GM18861 (cell line): ENCODE results near the gene WDR54.
"Not testable (repeated sequence)": the region's sequence is repeated elsewhere in the genome, so short reads cannot be mapped to it uniquely, and the experiment has no call there.

ENCODE experiments used
- ATAC-seq: cut with Tn5 transposase; IDR thresholded peaks from one replicate; pipeline ENCODE4 v1.9.1; 2021; ENCODE audit not compliant: unreplicated experiment

The WDR54 gene

GRCh38 chr2:74454654-74455511 is 33.4 kb downstream of the WDR54 start, which contains the start of gene INO80B:
Gene INO80B, plus strand, starts transcription at chr2:74455087. Its CDS starts 30 bp downstream, at chr2:74455117.
- ATAC-seq = peak; percentile 49

GRCh38 chr2:74457129-74457548 is 35.6 kb downstream of the WDR54 start:
- ATAC-seq = no peak

- ATAC-seq = peak; percentile 25
These were observed 36.1 kb downstream of the WDR54 start for GRCh38 chr2:74457549-74458131.

- peak; percentile 78 for ATAC-seq
These were observed 36.8 kb downstream of the WDR54 start, which contains the start of gene WBP1 for GRCh38 chr2:74458132-74458937. Gene WBP1, plus strand, starts transcription at chr2:74458438. Its CDS starts 165 bp downstream, at chr2:74458603.

GRCh38 chr2:74458938-74459363 is 37.4 kb downstream of the WDR54 start:
- no peak for ATAC-seq

- ATAC-seq = not testable (repeated sequence)
These were observed 38.1 kb downstream of the WDR54 start for GRCh38 chr2:74459503-74460118.

- ATAC-seq = not testable (repeated sequence)
These were observed 38.7 kb downstream of the WDR54 start for GRCh38 chr2:74460187-74460586.

- ATAC-seq = no peak
These were observed 39.9 kb downstream of the WDR54 start for GRCh38 chr2:74461187-74462053.

GRCh38 chr2:74462054-74462785 is 40.7 kb downstream of the WDR54 start:
- no peak for ATAC-seq

GRCh38 chr2:74462786-74463105 is 41.2 kb downstream of the WDR54 start:
- ATAC-seq = no peak

GRCh38 chr2:74464406-74464805 is 42.9 kb downstream of the WDR54 start:
- no peak for ATAC-seq

GRCh38 chr2:74470742-74471141 is 49.2 kb downstream of the WDR54 start:
- not testable (repeated sequence) for ATAC-seq

- ATAC-seq = no peak
These were observed 50.0 kb downstream of the WDR54 start for GRCh38 chr2:74471332-74472065.

- ATAC-seq = peak; percentile 74
These were observed 50.8 kb downstream of the WDR54 start, which contains the start of gene MRPL53 for GRCh38 chr2:74472086-74472944. Gene MRPL53, minus strand, starts transcription at chr2:74472680. Its CDS starts 20 bp downstream, at chr2:74472660.

GRCh38 chr2:74472945-74473258 is 51.4 kb downstream of the WDR54 start:
- ATAC-seq = no peak

- no peak for ATAC-seq
These were observed 53.0 kb downstream of the WDR54 start for GRCh38 chr2:74474481-74474880.

- ATAC-seq = no peak
These were observed 53.4 kb downstream of the WDR54 start for GRCh38 chr2:74474899-74475298.
